MG63 (cell line): ENCODE data around the gene GTF2H4. TPM values are rescaled to one million over a fixed set of nuclear protein-coding genes. Genes with fewer than 3 reads are reported as not detected.
"Not testable (repeated sequence)": the region's sequence is repeated elsewhere in the genome, so short reads cannot be mapped to it uniquely, and the experiment has no call there.

Experiments used
- DNase-seq: peaks from one replicate; pipeline ENCODE4 v3.0.0-alpha.2; 2020
- H3K27me3 ChIP-seq: fragments of 250-450 bp; sonication (Bioruptor Pico); 2 replicates; pipeline ENCODE4 v1.5.1; 2020; ENCODE audit warnings: mild to moderate bottlenecking, moderate library complexity
- H3K36me3 ChIP-seq: fragments of 250-450 bp; sonication (Bioruptor Pico); 2 replicates; pipeline ENCODE4 v1.5.1; 2020; ENCODE audit warnings: mild to moderate bottlenecking, moderate library complexity
- H3K4me3 ChIP-seq: fragments of 250-450 bp; sonication (Bioruptor Pico); 2 replicates; pipeline ENCODE4 v1.5.1; 2020; ENCODE audit warnings: mild to moderate bottlenecking, moderate library complexity
- H3K9me3 ChIP-seq: fragments of 250-450 bp; sonication (Bioruptor Pico); 2 replicates; pipeline ENCODE4 v1.5.1; 2020; ENCODE audit warnings: mild to moderate bottlenecking, moderate library complexity
- total RNA-seq: library from RNA; depleted of rRNA; stranded (reverse); fragments of >200 nt; shearing (Covaris generic); gene quantifications from 2 replicates; pipeline ENCODE4 v1.2.3, GENCODE V29; 2014; ENCODE audit warnings: low replicate concordance

Gene GTF2H4
- total RNA-seq, 1 experiment from 2014 or later = 26.4 TPM

DNA sequence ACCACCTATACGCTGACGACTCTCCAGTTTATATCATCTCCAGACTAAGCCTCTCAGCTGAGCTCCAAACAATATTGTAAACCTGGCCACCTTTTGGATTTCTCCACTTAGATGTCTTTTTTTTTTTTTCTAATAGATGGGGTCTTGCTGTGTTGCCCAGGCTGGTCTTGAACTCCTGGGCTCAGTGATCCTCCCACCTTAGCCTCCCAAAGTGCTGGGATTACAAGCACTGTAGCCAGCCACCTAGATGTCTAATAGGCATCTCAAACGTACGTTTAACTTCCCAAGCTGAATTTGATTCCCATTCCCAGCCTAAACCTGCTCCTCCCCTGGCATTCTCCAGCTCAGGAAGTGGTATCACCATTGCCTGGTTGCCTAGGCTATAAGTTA is 18.5 kb upstream of the GTF2H4 start:
- H3K36me3 ChIP-seq = no peaks in the 10 kb centered on the region
- no peaks in the 10 kb centered on the region for H3K27me3 ChIP-seq
- no peaks in the 10 kb centered on the region for H3K9me3 ChIP-seq
- no peak for DNase-seq
- H3K4me3 ChIP-seq = no peak overlapping the region

- no peak for DNase-seq
- no peak overlapping the region for H3K4me3 ChIP-seq
Observed at GRCh38 chr6:30889921-30890645, 17.9 kb upstream of the GTF2H4 start.

GRCh38 chr6:30890646-30891449 is 17.2 kb upstream of the GTF2H4 start:
- DNase-seq = no peak
- no peaks in the 10 kb centered on the region for H3K9me3 ChIP-seq
- no peaks in the 10 kb centered on the region for H3K36me3 ChIP-seq
- H3K4me3 ChIP-seq = no peak overlapping the region
- no peaks in the 10 kb centered on the region for H3K27me3 ChIP-seq

More at GRCh38 chr6:30889921-30890645, 17.9 kb upstream of the GTF2H4 start:
- H3K27me3 ChIP-seq = no peaks in the 10 kb centered on the region
- H3K36me3 ChIP-seq = no peaks in the 10 kb centered on the region
- no peaks in the 10 kb centered on the region for H3K9me3 ChIP-seq

- H3K36me3 ChIP-seq = no peaks in the 10 kb centered on the region
- no peaks in the 10 kb centered on the region for H3K27me3 ChIP-seq
- no peak overlapping the region for H3K4me3 ChIP-seq
- no peaks in the 10 kb centered on the region for H3K9me3 ChIP-seq
- DNase-seq = no peak
Observed at GRCh38 chr6:30891450-30891723, 16.6 kb upstream of the GTF2H4 start.

GRCh38 chr6:30891816-30892538 is 16.0 kb upstream of the GTF2H4 start:
- H3K9me3 ChIP-seq = no peaks in the 10 kb centered on the region
- H3K4me3 ChIP-seq = no peak overlapping the region
- H3K27me3 ChIP-seq = no peaks in the 10 kb centered on the region
- no peak for DNase-seq
- no peaks in the 10 kb centered on the region for H3K36me3 ChIP-seq

GRCh38 chr6:30893001-30893591 is 14.9 kb upstream of the GTF2H4 start:
- no peak for DNase-seq
- Histone ChIP-seq H3K27me3 (no peaks in the 10 kb centered on the region), H3K36me3 (no peaks in the 10 kb centered on the region), H3K9me3 (no peaks in the 10 kb centered on the region), H3K4me3 (no peak overlapping the region)

- no peaks in the 10 kb centered on the region for H3K36me3 ChIP-seq
- H3K27me3 ChIP-seq = no peaks in the 10 kb centered on the region
- no peaks in the 10 kb centered on the region for H3K9me3 ChIP-seq
- DNase-seq = no peak
- no peak overlapping the region for H3K4me3 ChIP-seq
Observed at GRCh38 chr6:30893666-30894065, 14.3 kb upstream of the GTF2H4 start.

DNA sequence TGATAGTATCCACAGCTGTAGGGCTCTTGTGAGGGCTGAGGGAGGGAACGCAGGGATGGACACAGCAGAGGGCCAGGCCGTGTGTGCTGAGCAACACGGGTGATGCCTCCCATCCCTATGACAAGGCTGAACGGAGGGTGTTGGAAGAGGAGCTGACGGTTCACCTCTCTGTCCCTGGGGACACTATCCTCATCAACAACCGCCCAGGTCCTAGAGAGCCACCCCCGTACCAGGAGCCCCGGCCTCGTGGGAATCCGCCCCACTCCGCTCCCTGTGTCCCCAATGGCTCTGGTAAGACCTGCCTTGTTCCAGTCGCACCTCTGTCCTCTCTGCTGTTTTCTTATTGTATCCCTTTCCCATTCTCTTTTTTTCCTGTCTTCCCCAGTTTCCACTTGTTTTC is 13.6 kb upstream of the GTF2H4 start:
- no peak for DNase-seq
- Histone ChIP-seq H3K27me3 (no peaks in the 10 kb centered on the region), H3K9me3 (no peaks in the 10 kb centered on the region), H3K36me3 (no peaks in the 10 kb centered on the region), H3K4me3 (no peak overlapping the region)

DNA sequence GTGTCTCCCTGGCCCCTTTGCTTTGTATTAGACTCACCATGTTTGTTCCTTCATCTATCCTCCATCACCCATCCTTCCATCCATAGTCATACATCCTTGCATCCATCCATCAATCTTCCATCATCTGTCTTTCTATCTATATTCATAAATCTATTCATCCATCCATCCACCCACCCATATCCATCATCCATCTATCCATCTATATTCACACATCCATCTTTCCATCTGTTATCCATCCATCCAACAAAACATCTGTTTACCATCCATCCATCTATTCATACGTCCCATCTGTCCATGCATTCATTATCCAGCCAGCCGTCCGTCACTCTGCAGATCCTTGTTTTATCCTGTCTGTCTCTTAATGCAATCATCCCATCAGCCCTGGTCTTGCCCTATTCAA is 13.1 kb upstream of the GTF2H4 start:
- Histone ChIP-seq H3K4me3 (no peak overlapping the region), H3K36me3 (no peaks in the 10 kb centered on the region), H3K27me3 (no peaks in the 10 kb centered on the region), H3K9me3 (no peaks in the 10 kb centered on the region)
- DNase-seq = no peak

- DNase-seq = no peak
- Histone ChIP-seq H3K36me3 (no peaks in the 10 kb centered on the region), H3K4me3 (no peak overlapping the region), H3K9me3 (no peaks in the 10 kb centered on the region), H3K27me3 (no peaks in the 10 kb centered on the region)
Observed at GRCh38 chr6:30895343-30895742, 12.7 kb upstream of the GTF2H4 start.

DNA sequence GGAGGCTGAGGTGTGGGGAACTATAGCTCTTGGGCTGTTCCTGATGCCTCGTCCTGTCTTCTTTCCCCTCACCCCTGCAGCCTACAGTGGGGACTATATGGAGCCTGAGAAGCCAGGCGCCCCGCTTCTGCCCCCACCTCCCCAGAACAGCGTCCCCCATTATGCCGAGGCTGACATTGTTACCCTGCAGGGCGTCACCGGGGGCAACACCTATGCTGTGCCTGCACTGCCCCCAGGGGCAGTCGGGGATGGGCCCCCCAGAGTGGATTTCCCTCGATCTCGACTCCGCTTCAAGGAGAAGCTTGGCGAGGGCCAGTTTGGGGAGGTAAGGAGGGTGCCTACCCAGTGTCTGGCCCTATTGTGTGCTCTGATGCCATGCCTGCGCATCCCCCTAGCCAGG is 11.5 kb upstream of the GTF2H4 start:
- H3K9me3 ChIP-seq = no peaks in the 10 kb centered on the region
- DNase-seq = no peak
- H3K4me3 ChIP-seq = no peak overlapping the region
- H3K27me3 ChIP-seq = no peaks in the 10 kb centered on the region
- no peaks in the 10 kb centered on the region for H3K36me3 ChIP-seq

DNA sequence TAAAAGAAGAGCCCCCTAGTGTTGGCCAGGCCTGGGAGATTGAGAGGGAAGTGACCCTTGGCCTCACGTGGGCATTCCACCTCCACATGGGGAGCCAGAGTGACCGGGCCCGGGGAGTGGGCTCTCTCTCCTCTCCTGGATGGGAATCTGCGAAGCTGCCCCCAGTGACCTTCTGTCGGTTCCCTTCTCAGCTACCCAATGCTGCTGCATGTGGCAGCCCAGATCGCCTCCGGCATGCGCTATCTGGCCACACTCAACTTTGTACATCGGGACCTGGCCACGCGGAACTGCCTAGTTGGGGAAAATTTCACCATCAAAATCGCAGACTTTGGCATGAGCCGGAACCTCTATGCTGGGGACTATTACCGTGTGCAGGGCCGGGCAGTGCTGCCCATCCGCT is 10.1 kb upstream of the GTF2H4 start:
- no peak for DNase-seq
- Histone ChIP-seq H3K4me3 (no peak overlapping the region), H3K27me3 (no peaks in the 10 kb centered on the region), H3K9me3 (no peaks in the 10 kb centered on the region), H3K36me3 (no peaks in the 10 kb centered on the region)

- H3K27me3 ChIP-seq = no peaks in the 10 kb centered on the region
- no peak for DNase-seq
- H3K36me3 ChIP-seq = no peaks in the 10 kb centered on the region
- no peaks in the 10 kb centered on the region for H3K9me3 ChIP-seq
- no peak overlapping the region for H3K4me3 ChIP-seq
Observed at GRCh38 chr6:30898750-30899360, 9.2 kb upstream of the GTF2H4 start.

DNA sequence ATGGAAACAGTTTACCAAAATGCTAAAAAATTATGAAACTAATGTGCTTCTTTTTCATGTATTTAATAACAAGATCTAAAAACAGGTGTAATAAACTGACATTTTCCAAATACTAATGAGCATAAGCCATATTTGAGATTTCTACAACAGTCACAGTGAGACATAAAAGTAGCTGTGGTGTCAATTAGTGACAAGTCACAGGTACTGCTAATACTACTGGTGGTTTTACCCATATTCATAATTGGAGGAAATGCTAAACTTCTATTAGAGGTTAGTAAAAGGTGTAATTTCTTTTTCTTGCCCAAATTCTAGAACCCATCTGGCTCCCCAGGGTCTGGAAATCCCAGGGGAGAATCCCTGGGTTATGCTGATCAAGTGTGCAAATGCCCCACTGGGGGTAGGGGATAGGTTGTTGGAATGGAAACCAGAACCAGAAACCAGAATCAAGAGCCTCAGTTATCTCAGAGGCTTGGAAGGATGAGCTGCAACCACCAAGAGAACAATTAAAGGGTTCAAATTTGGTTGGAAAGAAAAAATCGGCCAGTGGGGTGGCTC is 7.1 kb upstream of the GTF2H4 start:
- no peaks in the 10 kb centered on the region for H3K36me3 ChIP-seq
- no peak overlapping the region for H3K4me3 ChIP-seq
- no peaks in the 10 kb centered on the region for H3K9me3 ChIP-seq
- no peaks in the 10 kb centered on the region for H3K27me3 ChIP-seq
- DNase-seq = no peak

- DNase-seq = no peak
- H3K4me3 ChIP-seq = no peak overlapping the region
- H3K9me3 ChIP-seq = no peaks in the 10 kb centered on the region
- no peaks in the 10 kb centered on the region for H3K27me3 ChIP-seq
- no peaks in the 10 kb centered on the region for H3K36me3 ChIP-seq
Observed at GRCh38 chr6:30901436-30901835, 6.6 kb upstream of the GTF2H4 start.

DNA sequence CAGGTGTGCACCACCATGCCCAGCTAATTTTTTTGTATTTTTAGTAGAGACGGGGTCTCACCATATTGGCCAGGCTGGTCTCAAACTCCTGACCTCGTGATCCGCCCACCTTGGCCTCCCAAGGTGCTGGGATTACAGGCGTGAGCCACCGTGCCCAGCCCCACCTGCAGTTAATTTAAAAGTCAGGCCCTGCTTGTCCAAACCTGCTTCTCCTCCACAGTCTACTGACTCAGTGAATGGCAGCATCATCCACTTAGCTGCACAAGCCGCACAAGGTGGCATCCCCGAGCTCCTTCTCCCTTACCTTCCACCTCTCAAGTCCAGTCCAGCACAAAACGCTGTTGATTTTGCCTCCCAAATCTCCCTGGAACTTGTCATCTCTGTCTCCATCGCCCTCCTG is 5.8 kb upstream of the GTF2H4 start:
- DNase-seq, H3K27me3 ChIP-seq, H3K9me3 ChIP-seq, H3K36me3 ChIP-seq, H3K4me3 ChIP-seq: not testable (repeated sequence)

DNA sequence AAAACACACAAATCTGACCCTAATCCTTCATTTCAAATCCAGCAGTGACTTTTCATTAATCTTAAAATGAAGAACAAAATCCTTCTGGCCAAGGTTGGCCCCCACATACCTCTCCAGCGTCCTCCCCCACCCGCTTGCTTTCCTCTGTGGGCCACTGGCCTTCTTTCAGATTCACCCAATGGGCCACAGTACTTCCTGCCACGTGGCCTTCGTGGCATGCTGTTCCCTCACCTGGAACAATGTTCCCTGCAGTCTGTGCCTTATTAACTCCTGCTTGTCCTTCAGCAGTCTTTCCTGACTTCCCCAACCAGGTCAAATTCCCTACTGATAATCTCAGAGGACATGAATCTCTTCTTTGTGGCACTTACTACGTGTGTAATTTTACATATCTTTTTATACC is 5.3 kb upstream of the GTF2H4 start:
- Histone ChIP-seq H3K9me3 (no peaks in the 10 kb centered on the region), H3K36me3 (no peaks in the 10 kb centered on the region), H3K27me3 (no peaks in the 10 kb centered on the region), H3K4me3 (no peak overlapping the region)
- no peak for DNase-seq
